HUES64 (cell line): Measurements from ENCODE around the gene AGBL2. TPM values are rescaled to one million over a fixed set of nuclear protein-coding genes. Genes with fewer than 3 reads are reported as not detected.
"Not testable (repeated sequence)": the region's sequence is repeated elsewhere in the genome, so short reads cannot be mapped to it uniquely, and the experiment has no call there.

ENCODE experiments used
- H3K27ac ChIP-seq: 2 replicates; pipeline ENCODE4 v1.7.0; 2013; ENCODE audit warnings: low read depth, low read length, inconsistent platforms
- H3K27me3 ChIP-seq: 2 replicates; pipeline ENCODE4 v1.6.1; 2013; ENCODE audit warnings: mild to moderate bottlenecking, low read length; ENCODE audit not compliant: insufficient read depth
- H3K36me3 ChIP-seq: 2 replicates; pipeline ENCODE4 v1.6.1; 2013; ENCODE audit warnings: mild to moderate bottlenecking, low read length; ENCODE audit not compliant: insufficient read depth
- H3K4me1 ChIP-seq: 2 replicates; pipeline ENCODE4 v1.6.1; 2013; ENCODE audit warnings: mild to moderate bottlenecking, low read length, moderate library complexity; ENCODE audit not compliant: insufficient read depth
- H3K4me3 ChIP-seq: 2 replicates; pipeline ENCODE4 v1.5.1; 2013; ENCODE audit warnings: mild to moderate bottlenecking, low read length, moderate library complexity
- H3K9ac ChIP-seq: 2 replicates; pipeline ENCODE4 v1.6.1; 2013; ENCODE audit warnings: mild to moderate bottlenecking, low read depth, low read length
- H3K9me3 ChIP-seq: 2 replicates; pipeline ENCODE4 v1.6.1; 2013; ENCODE audit warnings: low read depth, low read length; ENCODE audit not compliant: insufficient read depth
- WGBS: fragments of 150-250, 120-280 bp; methylation state at CpG from one replicate; pipeline ENCODE4 v1.1.7; 2013; ENCODE audit warnings: missing lambda C conversion rate; 5-methylcytosine and 5-hydroxymethylcytosine counted together
- polyA plus RNA-seq, 2 experiments: library from polyadenylated mRNA; stranded (reverse); fragments of 50-300 nt; gene quantifications; one replicate each; pipeline ENCODE4 v1.2.3, GENCODE V29; 2013

AGBL2 gene, protein sequence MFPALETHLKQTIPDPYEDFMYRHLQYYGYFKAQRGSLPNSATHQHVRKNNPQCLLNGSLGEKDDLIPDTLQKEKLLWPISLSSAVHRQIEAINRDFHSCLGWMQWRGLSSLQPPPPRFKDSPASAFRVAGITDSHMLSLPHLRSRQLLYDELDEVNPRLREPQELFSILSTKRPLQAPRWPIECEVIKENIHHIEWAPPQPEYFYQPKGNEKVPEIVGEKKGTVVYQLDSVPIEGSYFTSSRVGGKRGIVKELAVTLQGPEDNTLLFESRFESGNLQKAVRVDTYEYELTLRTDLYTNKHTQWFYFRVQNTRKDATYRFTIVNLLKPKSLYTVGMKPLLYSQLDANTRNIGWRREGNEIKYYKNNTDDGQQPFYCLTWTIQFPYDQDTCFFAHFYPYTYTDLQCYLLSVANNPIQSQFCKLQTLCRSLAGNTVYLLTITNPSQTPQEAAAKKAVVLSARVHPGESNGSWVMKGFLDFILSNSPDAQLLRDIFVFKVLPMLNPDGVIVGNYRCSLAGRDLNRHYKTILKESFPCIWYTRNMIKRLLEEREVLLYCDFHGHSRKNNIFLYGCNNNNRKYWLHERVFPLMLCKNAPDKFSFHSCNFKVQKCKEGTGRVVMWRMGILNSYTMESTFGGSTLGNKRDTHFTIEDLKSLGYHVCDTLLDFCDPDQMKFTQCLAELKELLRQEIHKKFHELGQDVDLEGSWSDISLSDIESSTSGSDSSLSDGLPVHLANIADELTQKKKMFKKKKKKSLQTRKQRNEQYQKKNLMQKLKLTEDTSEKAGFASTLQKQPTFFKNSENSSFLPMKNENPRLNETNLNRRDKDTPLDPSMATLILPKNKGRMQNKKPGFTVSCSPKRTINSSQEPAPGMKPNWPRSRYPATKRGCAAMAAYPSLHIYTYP
- 0.35 TPM for polyA plus RNA-seq (2013, experiment 1 of 2)
- not detected for polyA plus RNA-seq (2013, experiment 2 of 2)

DNA sequence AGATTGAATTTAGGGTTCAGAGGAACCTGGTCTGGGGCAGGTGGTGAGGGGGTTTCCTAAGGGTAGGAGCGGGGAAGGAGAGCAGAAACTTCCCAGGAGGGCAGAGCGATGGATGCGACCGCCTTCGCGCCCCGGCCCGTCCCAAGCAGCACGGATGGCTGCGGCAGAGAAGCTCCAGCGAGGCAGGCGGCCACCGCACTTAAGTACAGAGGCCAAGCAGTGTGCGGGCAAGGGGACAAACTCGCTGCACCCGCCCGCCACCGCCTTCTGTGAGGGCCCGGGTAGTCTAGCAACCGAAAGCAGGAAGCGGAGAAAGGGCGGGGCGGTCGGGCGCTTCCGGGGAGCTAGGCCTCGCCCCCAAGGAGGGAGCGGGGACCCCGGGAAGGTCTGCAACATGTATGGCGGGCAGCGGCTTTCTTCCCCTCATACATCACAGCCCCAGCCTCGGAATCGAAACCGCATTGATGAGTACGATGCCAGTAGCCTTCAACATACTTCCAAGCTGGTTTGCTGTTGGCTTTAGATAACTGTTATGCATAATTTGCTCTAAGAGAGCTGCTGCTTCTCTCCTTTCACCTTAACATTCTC, at the start of gene AGBL2:
Gene AGBL2, minus strand, starts transcription at position 288 of the 588 bp plus-strand sequence. CDS start 719 bp downstream, outside the sequence.
- H3K9ac ChIP-seq = peak within 1 kb of the TSS; percentile 70
- H3K9me3 ChIP-seq = no peaks in the 10 kb centered on the region
- H3K27me3 ChIP-seq = no peaks in the 10 kb centered on the region
- H3K36me3 ChIP-seq = peaks cover 42% of the 10 kb centered on the region
- 0 out of 2 replicates have a peak, but pooled peaks cover 4% of the 10 kb centered on the region for H3K4me1 ChIP-seq
- WGBS = 82% methylated on average over 35 of the region's 35 CpGs
- H3K27ac ChIP-seq = no peak within 1 kb of the TSS
- peak within 1 kb of the TSS; percentile 62 for H3K4me3 ChIP-seq

DNA sequence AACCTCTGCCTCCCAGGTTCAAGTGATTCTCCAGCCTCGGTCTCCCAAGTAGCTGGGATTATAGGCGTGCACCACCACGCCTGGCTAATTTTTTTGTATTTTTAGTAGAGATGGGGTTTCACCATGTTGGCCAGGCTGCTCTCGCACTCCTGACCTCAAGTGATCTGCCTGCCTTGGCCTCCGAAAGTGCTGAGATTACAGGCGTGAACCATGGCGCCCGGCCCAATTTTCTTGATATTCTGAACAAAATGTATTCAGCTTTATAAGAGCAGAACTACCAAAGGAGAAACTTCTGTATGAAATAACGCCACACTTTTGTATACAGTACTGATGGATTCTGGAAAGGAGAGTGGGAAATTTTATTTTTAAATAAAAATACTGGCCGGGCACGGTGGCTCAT, 44.1 kb upstream of the AGBL2 start:
- WGBS = 91% methylated on average over 11 of the region's 11 CpGs

DNA sequence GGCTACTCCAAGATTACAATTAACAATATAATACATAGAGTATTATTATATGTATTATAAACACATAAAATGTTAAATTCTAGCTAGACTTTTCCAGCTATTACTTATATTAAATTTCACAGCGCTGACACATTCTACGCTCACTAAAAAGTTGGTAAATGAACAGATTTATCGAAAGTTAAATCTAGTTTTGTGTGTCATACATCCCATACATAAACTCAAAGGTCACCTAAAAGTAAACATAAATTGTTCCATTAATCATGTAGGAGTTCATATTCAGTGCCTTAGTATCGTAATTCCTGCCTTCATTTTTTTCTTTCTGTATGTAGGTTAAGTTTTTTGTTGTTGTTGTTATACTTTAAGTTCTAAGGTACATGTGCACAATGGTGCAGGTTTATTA, 41.0 kb upstream of the AGBL2 start:
- H3K4me1 ChIP-seq = no peaks in the 10 kb centered on the region
- WGBS = 100% methylated on average over 3 of the region's 4 CpGs
- H3K27ac ChIP-seq = no peak overlapping the region
- H3K9me3 ChIP-seq = no peaks in the 10 kb centered on the region
- H3K4me3 ChIP-seq = no peak overlapping the region
- H3K9ac ChIP-seq = no peak overlapping the region
- H3K27me3 ChIP-seq = no peaks in the 10 kb centered on the region
- H3K36me3 ChIP-seq = peaks cover 91% of the 10 kb centered on the region

More for the DNA sequence above, 44.1 kb upstream of the AGBL2 start:
- H3K4me1 ChIP-seq, H3K27me3 ChIP-seq, H3K27ac ChIP-seq, H3K9me3 ChIP-seq, H3K9ac ChIP-seq, H3K4me3 ChIP-seq: not testable (repeated sequence)
- peaks cover 89% of the 10 kb centered on the region for H3K36me3 ChIP-seq

DNA sequence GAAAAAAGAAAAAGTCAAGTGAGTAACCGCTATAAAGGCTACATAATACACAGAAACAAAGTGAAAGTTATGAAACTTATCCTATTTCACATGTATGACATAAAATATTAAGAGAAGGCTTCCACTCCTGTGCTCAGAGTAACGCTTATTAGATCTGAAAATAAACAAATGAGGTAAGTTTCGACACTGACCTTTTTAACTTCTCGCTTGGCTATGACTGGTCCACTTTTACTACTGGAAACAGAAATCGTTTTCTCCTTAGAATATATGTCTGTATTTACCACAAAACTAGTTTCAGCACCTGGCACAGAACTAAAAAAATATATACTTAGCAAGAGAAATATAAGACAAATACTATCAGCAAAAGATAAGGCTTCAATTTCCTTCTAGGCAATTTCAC, 35.6 kb upstream of the AGBL2 start:
- Histone ChIP-seq H3K4me3 (no peak overlapping the region), H3K9ac (no peak overlapping the region), H3K4me1 (no peaks in the 10 kb centered on the region), H3K9me3 (no peaks in the 10 kb centered on the region), H3K36me3 (peaks cover 94% of the 10 kb centered on the region), H3K27me3 (no peaks in the 10 kb centered on the region), H3K27ac (no peak overlapping the region)
- 95% methylated on average over 4 of the region's 5 CpGs for WGBS

DNA sequence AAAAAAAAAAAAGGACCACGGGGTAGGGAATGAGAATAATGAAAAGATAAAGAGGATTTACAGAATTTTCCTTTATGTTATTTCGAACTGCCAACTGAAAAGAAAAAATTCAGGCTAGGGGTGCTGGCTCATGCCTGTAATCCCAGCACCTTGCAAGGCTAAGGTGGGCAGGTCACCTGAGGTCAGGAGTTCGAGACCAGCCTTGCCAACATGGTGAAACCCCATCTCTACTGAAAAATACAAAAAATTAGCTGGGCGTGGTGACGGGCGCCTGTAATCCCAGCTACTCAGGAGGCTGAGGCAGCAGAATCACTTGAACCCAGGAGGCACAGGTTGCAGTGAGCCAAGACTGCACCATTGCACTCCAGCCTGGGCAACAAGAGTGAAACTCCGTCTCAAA, 27.3 kb upstream of the AGBL2 start:
- not testable (repeated sequence) for H3K27me3 ChIP-seq, H3K27ac ChIP-seq, H3K9me3 ChIP-seq, H3K4me1 ChIP-seq, H3K9ac ChIP-seq, H3K4me3 ChIP-seq
- peaks cover 99% of the 10 kb centered on the region for H3K36me3 ChIP-seq
- 97% methylated on average over 6 of the region's 7 CpGs for WGBS

DNA sequence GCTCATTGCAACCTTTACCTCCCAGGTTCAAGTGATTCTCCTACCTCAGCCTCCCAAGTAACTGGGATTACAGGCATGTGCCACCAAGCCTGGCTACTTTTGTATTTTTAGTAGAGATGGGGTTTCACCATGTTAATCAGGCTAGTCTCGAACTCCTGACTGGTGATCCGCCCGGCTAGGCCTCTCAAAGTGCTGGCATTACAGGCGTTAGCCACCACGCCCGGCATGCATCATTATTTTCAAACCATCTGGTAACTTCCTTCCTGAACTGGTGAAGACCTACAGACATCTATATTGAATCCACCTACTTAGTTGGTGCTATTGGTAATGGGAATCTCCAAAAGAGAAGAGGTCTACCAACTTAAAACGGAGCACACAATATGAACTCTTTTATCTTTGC, 22.6 kb upstream of the AGBL2 start:
- WGBS = 78% methylated on average over 7 of the region's 7 CpGs
- not testable (repeated sequence) for H3K4me1 ChIP-seq, H3K9me3 ChIP-seq, H3K27me3 ChIP-seq, H3K9ac ChIP-seq, H3K4me3 ChIP-seq, H3K27ac ChIP-seq
- H3K36me3 ChIP-seq = peaks cover 98% of the 10 kb centered on the region

DNA sequence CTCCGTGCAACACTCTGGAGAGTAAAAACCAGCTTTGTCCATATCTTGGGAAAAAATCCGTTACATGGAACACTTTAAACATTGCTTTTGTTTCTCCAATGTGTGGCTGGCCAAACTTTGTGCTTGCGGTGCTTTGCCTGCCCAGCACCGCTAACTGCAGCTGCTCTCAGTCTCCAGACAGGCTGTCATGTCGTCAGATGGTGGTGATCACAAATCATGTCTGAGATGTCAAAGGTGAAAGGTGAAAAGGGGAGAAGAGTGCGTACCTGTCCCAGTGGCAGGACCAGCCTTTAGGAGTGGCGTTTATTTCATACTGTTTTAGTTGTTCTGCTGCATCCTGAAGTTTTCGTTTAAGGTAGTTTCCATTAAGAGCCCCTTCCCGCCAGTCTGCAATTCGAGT, 17.1 kb upstream of the AGBL2 start:
- H3K27me3 ChIP-seq = no peaks in the 10 kb centered on the region
- no peak overlapping the region for H3K9ac ChIP-seq
- no peak overlapping the region for H3K27ac ChIP-seq
- no peaks in the 10 kb centered on the region for H3K4me1 ChIP-seq
- no peak overlapping the region for H3K4me3 ChIP-seq
- peaks cover 96% of the 10 kb centered on the region for H3K36me3 ChIP-seq
- 96% methylated on average over 10 of the region's 10 CpGs for WGBS
- H3K9me3 ChIP-seq = no peaks in the 10 kb centered on the region

DNA sequence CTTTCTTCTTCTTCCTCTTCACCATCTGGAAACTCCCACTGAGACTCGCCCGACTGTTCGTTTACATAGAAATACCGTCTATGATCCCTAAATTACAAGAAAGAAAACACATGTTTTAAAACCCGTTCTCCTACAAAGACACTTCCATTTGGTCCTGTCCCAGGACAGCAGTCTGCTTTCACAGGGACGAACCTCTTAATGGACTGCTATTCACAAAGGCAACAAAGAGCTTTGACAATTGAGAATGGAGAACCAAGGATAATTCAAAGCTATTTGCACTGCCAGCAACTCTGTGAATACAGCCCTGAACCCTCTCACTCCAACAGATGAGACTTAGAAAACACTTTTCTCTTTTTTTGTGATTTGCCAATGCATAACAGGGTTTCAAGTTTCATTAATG, 16.3 kb upstream of the AGBL2 start:
- WGBS = 94% methylated on average over 6 of the region's 6 CpGs
- no peak overlapping the region for H3K4me3 ChIP-seq
- peaks cover 96% of the 10 kb centered on the region for H3K36me3 ChIP-seq

DNA sequence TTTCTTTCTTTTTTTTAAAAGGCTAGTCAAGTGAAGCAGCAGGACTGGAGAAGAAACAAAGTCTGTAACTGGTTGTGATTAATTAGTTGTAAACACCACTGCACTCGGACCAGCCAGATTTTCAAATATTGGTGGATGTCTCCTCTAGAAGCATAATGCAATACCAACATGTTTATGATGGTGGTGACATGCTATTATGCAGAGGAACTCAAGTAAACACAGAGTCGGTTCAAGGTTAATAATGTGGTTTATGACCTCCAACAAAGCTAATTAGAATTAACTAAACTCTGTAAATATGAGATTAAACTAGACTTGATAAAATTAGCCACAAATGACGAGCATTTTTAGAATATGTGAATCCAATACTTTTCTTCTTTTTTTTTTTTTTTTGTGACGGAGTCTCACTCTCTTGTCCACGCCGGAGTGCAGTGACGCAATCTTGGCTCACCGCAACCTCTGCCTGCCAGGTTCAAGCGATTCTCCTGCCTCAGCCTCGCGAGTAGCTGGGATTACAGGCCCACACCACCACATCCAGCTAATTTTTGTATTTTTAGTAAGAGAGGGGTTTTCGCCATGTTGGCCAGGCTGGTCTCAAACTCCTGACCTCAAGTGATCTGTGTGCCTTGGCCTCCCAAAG, 11.8 kb upstream of the AGBL2 start:
- 93% methylated on average over 12 of the region's 12 CpGs for WGBS
- Histone ChIP-seq H3K27me3 (no peaks in the 10 kb centered on the region), H3K4me3 (no peak overlapping the region), H3K27ac (no peak overlapping the region), H3K36me3 (peaks cover 97% of the 10 kb centered on the region), H3K4me1 (no peaks in the 10 kb centered on the region), H3K9me3 (no peaks in the 10 kb centered on the region), H3K9ac (no peak overlapping the region)

More for the DNA sequence above, 16.3 kb upstream of the AGBL2 start:
- H3K27ac ChIP-seq = no peak overlapping the region
- no peaks in the 10 kb centered on the region for H3K9me3 ChIP-seq
- no peaks in the 10 kb centered on the region for H3K4me1 ChIP-seq
- no peaks in the 10 kb centered on the region for H3K27me3 ChIP-seq
- no peak overlapping the region for H3K9ac ChIP-seq

DNA sequence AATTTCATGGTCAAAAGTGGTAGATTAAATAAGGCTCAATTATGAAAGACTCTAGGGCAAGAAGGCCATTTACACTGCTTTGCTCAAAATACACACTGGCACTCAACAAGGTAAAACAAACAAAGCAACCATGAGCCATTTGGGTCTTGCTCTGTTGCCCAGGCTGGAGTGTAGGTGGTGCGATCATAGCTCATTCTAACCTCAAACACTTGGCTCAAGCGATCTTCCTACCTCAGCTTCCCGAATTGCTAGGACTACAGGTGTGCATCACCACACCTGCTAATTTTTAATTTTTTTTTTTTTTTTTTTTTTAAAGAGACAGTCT, 10.9 kb upstream of the AGBL2 start:
- H3K9me3 ChIP-seq = no peaks in the 10 kb centered on the region
- H3K4me3 ChIP-seq = no peak overlapping the region
- no peaks in the 10 kb centered on the region for H3K27me3 ChIP-seq
- no peaks in the 10 kb centered on the region for H3K4me1 ChIP-seq
- peaks cover 97% of the 10 kb centered on the region for H3K36me3 ChIP-seq
- no peak overlapping the region for H3K27ac ChIP-seq
- WGBS = 97% methylated on average over 3 of the region's 3 CpGs
- no peak overlapping the region for H3K9ac ChIP-seq
